SH-SY5Y (cell line): Measurements from ENCODE around the gene SPACDR.

ENCODE experiments used
- GATA2 ChIP-seq: IDR thresholded peaks from 2 replicates; pipeline ENCODE4 v1.6.1; 2011; ENCODE audit warnings: mild to moderate bottlenecking, low read depth, low read length
- GATA3 ChIP-seq: IDR thresholded peaks from 2 replicates; pipeline ENCODE4 v1.6.1; 2011; ENCODE audit warnings: low read depth, mild to moderate bottlenecking, low read length, moderate library complexity

The SPACDR gene, protein sequence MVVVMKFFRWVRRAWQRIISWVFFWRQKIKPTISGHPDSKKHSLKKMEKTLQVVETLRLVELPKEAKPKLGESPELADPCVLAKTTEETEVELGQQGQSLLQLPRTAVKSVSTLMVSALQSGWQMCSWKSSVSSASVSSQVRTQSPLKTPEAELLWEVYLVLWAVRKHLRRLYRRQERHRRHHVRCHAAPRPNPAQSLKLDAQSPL

DNA sequence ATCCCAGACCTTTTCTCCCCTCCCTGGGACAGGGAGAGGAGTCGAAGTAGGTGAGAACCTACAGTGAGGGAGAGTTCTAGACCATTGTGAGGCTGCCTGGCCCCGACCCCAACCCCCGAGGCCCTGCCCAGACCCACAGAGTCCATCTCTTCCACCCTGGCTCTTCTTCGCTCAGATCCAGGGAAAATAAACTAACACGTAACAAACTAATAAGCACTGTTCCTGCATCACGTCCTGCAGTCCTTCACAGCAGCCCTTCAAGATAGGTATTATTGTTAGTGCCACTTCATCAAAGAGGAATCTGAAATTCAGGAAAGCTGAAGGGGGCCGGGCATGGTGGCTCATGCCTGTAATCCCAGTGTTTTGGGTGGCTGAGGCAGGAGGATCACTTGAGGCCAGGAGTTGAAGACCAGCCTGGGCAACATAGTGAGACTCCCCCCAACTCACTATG is at the start of gene SPACDR:
TSS of gene SPACDR (minus strand) at position 51 of the 451 bp plus-strand sequence. CDS start 235 bp downstream, outside the sequence.
- TF ChIP-seq GATA3 (no peak), GATA2 (no peak)

DNA sequence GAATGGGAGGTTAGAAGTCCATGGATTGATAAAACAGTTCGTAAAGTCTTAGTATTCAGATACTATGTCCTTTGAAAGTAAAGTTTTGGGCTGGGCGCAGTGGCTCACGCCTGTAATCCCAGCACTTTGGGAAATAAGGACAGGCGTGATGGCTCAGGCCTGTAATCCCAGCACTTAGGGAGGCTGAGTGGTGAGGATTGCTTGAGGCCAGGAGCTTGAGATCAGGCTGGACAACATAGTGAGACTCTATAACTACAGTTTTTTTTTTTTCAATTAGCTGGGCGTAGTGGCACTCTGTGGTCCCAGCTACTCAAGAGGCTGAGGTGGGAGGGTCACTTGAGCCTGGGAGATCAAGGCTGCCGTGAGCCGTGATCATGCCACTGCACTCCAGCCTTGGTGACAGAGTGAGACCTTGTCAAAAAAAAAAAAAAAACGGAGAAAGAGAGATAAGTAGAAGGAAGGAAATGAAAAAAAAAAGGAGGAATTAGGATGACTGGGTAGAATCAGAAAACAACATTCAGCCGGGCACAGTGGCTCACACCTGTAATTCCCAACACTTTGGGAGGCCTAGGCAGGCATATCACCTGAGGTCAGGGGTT is 49.3 kb upstream of the SPACDR start:
- TF ChIP-seq GATA3 (no peak), GATA2 (no peak)

- TF ChIP-seq GATA2 (no peak), GATA3 (no peak)
Measured at GRCh38 chr7:100510437-100511239, 46.6 kb upstream of the SPACDR start.

GRCh38 chr7:100509231-100509630 is 45.2 kb upstream of the SPACDR start:
- TF ChIP-seq GATA2: no peak
- TF ChIP-seq GATA3: no peak

DNA sequence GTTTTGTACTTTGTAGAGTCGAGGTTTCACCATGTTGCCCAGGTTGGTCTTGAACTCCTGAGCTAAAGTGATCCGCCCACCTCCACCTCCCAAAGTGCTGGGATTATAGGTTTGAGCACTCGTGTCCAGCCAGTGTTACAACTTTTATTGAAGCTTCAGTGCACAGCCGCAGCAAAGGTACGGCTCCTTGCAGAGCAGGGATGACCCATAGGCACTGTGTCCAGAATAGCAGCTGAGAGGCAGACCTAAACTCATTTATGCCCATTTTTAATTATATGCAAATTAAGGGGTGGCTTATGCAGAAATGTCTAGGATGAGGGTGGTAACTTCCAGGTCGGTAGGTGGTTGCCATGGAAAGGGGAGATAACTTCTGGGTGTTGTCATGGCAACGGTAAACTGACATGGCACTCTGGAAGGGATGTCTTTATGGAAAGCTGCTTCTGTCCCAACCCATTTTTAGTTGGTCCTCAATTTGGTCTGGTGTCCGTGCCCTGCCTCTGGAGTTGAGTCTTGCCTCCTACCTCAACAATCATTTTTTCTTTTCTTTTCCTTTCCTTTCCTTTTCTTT is 42.4 kb upstream of the SPACDR start:
- TF ChIP-seq GATA2 (no peak), GATA3 (no peak)

- no peak for TF ChIP-seq GATA3
- TF ChIP-seq GATA2: no peak
Measured at GRCh38 chr7:100504887-100505611, 41.0 kb upstream of the SPACDR start.

GRCh38 chr7:100496509-100496908 is 32.4 kb upstream of the SPACDR start:
- TF ChIP-seq GATA3: no peak
- no peak for TF ChIP-seq GATA2

- TF ChIP-seq GATA2: no peak
- TF ChIP-seq GATA3: no peak
Measured at GRCh38 chr7:100493476-100494264, 29.6 kb upstream of the SPACDR start.

- TF ChIP-seq GATA2 (no peak), GATA3 (no peak)
Measured at GRCh38 chr7:100492738-100493475, 28.8 kb upstream of the SPACDR start.

- TF ChIP-seq GATA2 (no peak), GATA3 (no peak)
Measured at GRCh38 chr7:100491192-100491578, 27.1 kb upstream of the SPACDR start.

- TF ChIP-seq GATA2 (no peak), GATA3 (no peak)
Measured at GRCh38 chr7:100490483-100491191, 26.6 kb upstream of the SPACDR start.

GRCh38 chr7:100489824-100490223 is 25.8 kb upstream of the SPACDR start:
- no peak for TF ChIP-seq GATA2
- no peak for TF ChIP-seq GATA3
